ENCODE results near the gene PCSK9.
"Not testable (repeated sequence)": the region's sequence is repeated elsewhere in the genome, so short reads cannot be mapped to it uniquely, and the experiment has no call there.

Gene PCSK9

DNA sequence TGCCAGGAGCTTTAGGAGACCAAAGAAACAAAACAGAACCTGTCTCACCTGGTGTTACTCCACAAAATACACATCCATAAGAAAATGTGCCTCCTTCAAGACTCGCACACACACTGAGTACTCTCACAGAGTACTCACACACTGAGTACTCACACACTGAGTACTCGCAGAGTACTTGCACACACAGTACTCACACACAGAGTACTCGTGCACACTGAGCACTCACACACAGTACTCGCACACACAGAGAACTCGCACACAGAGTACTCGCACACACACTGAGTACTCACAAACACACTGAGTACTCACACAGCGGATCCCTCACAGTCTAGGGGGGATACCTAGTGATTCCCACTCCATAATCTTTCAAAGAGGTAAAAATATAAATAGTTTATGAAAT, 40.3 kb downstream of the PCSK9 start:
- DNase-seq (ENCODE audit: low read depth, low spot score): no peak

- no peak for DNase-seq (ENCODE audit: low read depth, low spot score)
These were observed 42.0 kb downstream of the PCSK9 start for GRCh38 chr1:55081188-55081904.

- DNase-seq (ENCODE audit: low read depth, low spot score): no peak
These were observed 42.6 kb downstream of the PCSK9 start for GRCh38 chr1:55081905-55082296.

- DNase-seq (ENCODE audit: low read depth, low spot score): no peak
These were observed 44.9 kb downstream of the PCSK9 start for GRCh38 chr1:55084257-55084656.

DNA sequence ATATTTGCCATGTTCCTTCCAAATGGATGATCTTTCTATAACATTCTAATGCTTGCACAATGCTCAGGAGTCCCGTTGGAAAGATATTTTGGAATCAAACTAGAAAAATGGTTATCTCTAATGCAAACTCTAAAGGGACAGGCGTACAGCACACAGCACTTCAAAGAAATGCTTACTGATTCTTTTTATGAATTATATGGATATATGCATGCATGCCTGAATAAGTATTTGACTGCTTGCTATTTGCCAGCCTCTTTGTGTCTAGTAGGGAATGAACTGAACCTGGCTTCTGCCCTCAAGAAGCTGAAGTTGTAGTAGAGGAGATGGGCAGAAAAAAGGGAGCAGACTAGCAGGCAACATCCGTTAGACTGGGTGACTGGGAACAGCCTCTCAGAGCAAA, 48.1 kb downstream of the PCSK9 start:
- no peak for DNase-seq (ENCODE audit: low read depth, low spot score)

GRCh38 chr1:55088413-55088812, 49.1 kb downstream of the PCSK9 start:
- no peak for DNase-seq (ENCODE audit: low read depth, low spot score)

DNA sequence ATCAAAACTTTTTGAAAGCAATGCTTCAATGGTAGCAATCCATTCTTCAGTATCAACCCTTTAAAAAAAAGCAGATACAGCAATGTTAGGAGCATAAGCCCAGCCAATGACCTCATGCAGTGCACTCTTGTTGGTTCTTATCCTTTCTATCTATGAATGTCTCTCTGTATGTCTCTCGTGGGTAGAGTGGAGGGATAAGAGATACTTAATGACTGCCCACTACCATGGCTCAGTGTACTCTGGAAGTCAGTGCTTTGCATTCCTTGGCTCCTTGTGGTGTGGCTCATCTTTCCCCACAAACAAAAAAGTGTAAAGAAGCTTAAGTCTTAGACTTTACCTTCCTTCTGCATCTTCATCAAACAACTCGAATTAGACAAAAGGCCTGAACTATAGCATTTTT, 50.3 kb downstream of the PCSK9 start:
- no peak for DNase-seq (ENCODE audit: low read depth, low spot score)

GRCh38 chr1:55092475-55092874, 53.1 kb downstream of the PCSK9 start:
- no peak for DNase-seq (ENCODE audit: low read depth, low spot score)

DNA sequence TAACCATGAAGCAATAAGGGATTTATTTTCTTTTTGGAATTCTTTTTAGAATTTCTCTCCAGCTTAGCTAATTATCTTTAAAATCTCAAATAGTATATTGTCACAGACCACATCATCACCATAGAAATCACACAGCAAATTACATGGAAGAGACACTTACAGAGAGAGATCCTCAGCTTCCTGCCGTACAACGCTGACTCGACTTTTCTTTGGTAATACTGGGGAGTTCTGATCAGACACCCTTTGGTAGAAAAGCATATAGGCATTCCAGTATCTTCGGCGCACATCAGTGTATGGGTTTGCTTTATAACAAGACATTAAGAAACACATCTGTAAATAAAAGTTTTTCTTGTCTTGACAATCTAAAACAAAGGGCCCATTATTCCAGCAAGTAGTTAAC, 55.7 kb downstream of the PCSK9 start:
- DNase-seq (ENCODE audit: low read depth, low spot score): no peak

DNA sequence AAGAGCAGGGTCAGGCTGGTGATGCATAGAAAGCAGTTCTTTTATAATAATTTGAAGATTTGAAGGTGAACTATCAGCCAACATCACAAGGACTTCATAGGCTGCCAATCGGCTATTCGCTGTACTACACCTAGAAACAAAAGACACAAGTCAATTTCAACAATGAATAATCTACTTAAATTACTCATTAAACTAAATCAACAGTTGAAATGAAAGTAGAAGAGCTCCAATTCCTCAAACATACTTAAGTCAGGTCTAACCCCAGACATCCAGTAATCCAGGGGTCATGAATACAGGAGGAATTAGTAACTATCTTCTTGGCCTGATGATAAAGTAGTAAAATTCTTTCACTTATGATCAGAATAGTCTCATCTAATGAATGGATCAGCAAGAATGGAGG, 64.5 kb downstream of the PCSK9 start:
- DNase-seq (ENCODE audit: low read depth, low spot score): no peak

DNA sequence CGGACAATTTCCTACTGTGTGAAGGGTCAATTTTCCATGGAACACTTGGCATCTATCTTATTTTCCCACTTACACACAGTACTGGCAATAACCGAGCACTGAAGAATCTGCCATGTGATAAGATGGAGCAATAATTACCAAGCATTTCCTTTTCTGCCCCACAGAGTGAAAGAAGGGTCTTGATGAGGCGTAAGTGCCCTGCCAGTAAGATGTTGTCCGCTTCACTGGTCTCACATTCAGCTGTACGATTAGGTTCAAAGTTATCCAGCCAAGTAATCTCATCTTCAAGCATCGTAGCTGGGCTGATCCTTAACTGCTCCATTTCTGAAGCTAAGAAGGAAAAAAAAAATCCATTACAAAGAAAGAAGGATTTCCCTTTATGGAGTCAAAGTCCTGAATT, 67.8 kb downstream of the PCSK9 start:
- no peak for DNase-seq (ENCODE audit: low read depth, low spot score)

DNA sequence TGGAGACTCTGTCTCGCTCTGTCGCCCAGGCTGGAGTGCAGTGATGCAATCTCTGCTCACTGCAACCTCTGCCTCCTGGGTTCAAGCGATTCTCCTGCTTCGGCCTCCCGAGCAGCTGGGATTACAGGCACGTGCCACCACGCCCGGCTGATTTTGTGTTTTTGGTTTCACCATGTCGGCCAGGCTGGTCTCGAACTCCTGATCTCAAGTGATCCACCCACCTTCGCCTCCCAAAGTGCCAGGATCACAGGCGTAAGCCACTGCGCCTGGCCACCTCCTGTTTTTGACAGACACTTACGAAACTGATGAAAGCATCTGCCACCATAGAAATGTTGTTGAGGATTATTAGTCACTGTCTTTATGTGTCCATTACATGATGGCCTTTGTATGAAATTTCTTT, 69.7 kb downstream of the PCSK9 start:
- not testable (repeated sequence) for DNase-seq (ENCODE audit: low read depth, low spot score)

All from smooth muscle cell of the brain vasculature (primary cell).